ENCODE results near the gene WNT1.
A peak's percentile ranks its signal among the peaks of the same experiment; 100 is the strongest.

The WNT1 gene

DNA sequence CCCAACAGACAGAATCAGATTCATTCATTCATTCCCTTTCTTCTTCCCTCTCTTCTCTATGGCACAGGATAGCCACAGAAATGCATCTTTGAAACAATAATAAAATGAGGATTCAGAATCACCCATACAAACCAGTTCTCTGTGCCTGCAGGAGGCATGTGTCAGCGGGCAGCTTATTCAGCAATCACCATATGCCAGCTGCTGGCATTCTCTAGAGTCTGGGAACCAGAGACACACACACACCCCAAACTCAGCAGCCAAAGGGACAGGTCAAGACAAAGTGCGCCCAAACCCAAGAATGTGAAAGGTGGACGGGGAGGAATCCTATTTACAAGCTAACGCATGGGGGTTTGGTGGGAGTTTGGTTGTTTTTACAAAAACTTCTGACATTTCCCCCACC is 34.9 kb upstream of the WNT1 start:
- Histone ChIP-seq H3K4me1 (peaks cover 10% of the 10 kb centered on the region), H3K9me3 (ENCODE audit: control insufficient read depth, low read length) (no peaks in the 10 kb centered on the region), H3K36me3 (ENCODE audit: control insufficient read depth, insufficient read depth, low read length) (no peaks in the 10 kb centered on the region), H3K4me2 (ENCODE audit: low read length) (no peak overlapping the region), H3K27ac (no peak overlapping the region), H3K79me2 (peaks cover 43% of the 10 kb centered on the region), H3K27me3 (ENCODE audit: control insufficient read depth, insufficient read depth, low read length) (no peaks in the 10 kb centered on the region), H3K4me3 (ENCODE audit: low read depth, low read length) (no peak overlapping the region), H2AFZ (no peak overlapping the region), H3K9ac (no peak overlapping the region)
- TF ChIP-seq CTCF (IDR thresholded peaks at IDR 0.05): no peak

- Histone ChIP-seq H3K79me2 (peaks cover 72% of the 10 kb centered on the region), H3K27me3 (ENCODE audit: control insufficient read depth, insufficient read depth, low read length) (no peaks in the 10 kb centered on the region), H3K4me2 (ENCODE audit: low read length) (no peak overlapping the region), H3K4me1 (peaks cover 18% of the 10 kb centered on the region), H3K36me3 (ENCODE audit: control insufficient read depth, insufficient read depth, low read length) (no peaks in the 10 kb centered on the region), H3K9ac (no peak overlapping the region), H2AFZ (no peak overlapping the region), H3K4me3 (ENCODE audit: low read depth, low read length) (no peak overlapping the region), H3K27ac (no peak overlapping the region), H3K9me3 (ENCODE audit: control insufficient read depth, low read length) (no peaks in the 10 kb centered on the region)
- no peak for TF ChIP-seq CTCF (IDR thresholded peaks at IDR 0.05)
Observed at GRCh38 chr12:48946205-48946604, 31.9 kb upstream of the WNT1 start.

GRCh38 chr12:48946943-48947342 is 31.2 kb upstream of the WNT1 start:
- Histone ChIP-seq H3K9ac (no peak overlapping the region), H3K4me2 (ENCODE audit: low read length) (no peak overlapping the region), H3K9me3 (ENCODE audit: control insufficient read depth, low read length) (no peaks in the 10 kb centered on the region), H3K4me1 (peaks cover 18% of the 10 kb centered on the region), H3K79me2 (peaks cover 72% of the 10 kb centered on the region), H2AFZ (no peak overlapping the region), H3K4me3 (ENCODE audit: low read depth, low read length) (no peak overlapping the region), H3K36me3 (ENCODE audit: control insufficient read depth, insufficient read depth, low read length) (no peaks in the 10 kb centered on the region), H3K27me3 (ENCODE audit: control insufficient read depth, insufficient read depth, low read length) (no peaks in the 10 kb centered on the region), H3K27ac (no peak overlapping the region)
- TF ChIP-seq CTCF (IDR thresholded peaks at IDR 0.05): no peak

GRCh38 chr12:48947727-48948126 is 30.4 kb upstream of the WNT1 start:
- Histone ChIP-seq H3K4me3 (ENCODE audit: low read depth, low read length) (no peak overlapping the region), H3K9ac (no peak overlapping the region), H3K27ac (no peak overlapping the region), H3K79me2 (peaks cover 70% of the 10 kb centered on the region), H3K9me3 (ENCODE audit: control insufficient read depth, low read length) (no peaks in the 10 kb centered on the region), H2AFZ (no peak overlapping the region), H3K27me3 (ENCODE audit: control insufficient read depth, insufficient read depth, low read length) (no peaks in the 10 kb centered on the region), H3K4me2 (ENCODE audit: low read length) (no peak overlapping the region), H3K4me1 (peaks cover 13% of the 10 kb centered on the region), H3K36me3 (ENCODE audit: control insufficient read depth, insufficient read depth, low read length) (no peaks in the 10 kb centered on the region)
- no peak for TF ChIP-seq CTCF (IDR thresholded peaks at IDR 0.05)

GRCh38 chr12:48952691-48953090 is 25.4 kb upstream of the WNT1 start:
- Histone ChIP-seq H3K4me2 (ENCODE audit: low read length) (peak overlapping the region; percentile 64), H3K9me3 (ENCODE audit: control insufficient read depth, low read length) (no peaks in the 10 kb centered on the region), H3K4me3 (ENCODE audit: low read depth, low read length) (peak overlapping the region; percentile 8), H3K4me1 (peaks cover 15% of the 10 kb centered on the region), H3K27me3 (ENCODE audit: control insufficient read depth, insufficient read depth, low read length) (no peaks in the 10 kb centered on the region), H3K27ac (peak overlapping the region; percentile 26), H2AFZ (no peak overlapping the region), H3K9ac (no peak overlapping the region), H3K36me3 (ENCODE audit: control insufficient read depth, insufficient read depth, low read length) (no peaks in the 10 kb centered on the region), H3K79me2 (peaks cover 53% of the 10 kb centered on the region)
- no peak for TF ChIP-seq CTCF (IDR thresholded peaks at IDR 0.05)
